Keratinocyte (primary cell): Measurements from ENCODE around the gene OVOL1. TPM values are rescaled to one million over a fixed set of nuclear protein-coding genes. Genes with fewer than 3 reads are reported as not detected.

Source experiments
- DNase-seq: peaks from one replicate; pipeline ENCODE4 v3.0.0-alpha.2; 2011; ENCODE audit warnings: low read depth, missing footprints, low spot score
- FAIRE-seq: peaks from 2 replicates; lab custom pipeline; 2011; peaks lifted over from hg19 to GRCh38; lab: Jason Lieb, UNC
- H2AFZ ChIP-seq: 2 replicates; pipeline ENCODE4 v1.6.0; 2012; ENCODE audit warnings: low read length, control low read depth, inconsistent platforms; ENCODE audit not compliant: control insufficient read depth
- H3K27ac ChIP-seq: 2 replicates; pipeline ENCODE4 v1.5.1; 2011; ENCODE audit warnings: low read length; ENCODE audit not compliant: control insufficient read depth, insufficient read depth
- H3K27me3 ChIP-seq: 3 replicates; pipeline ENCODE4 v1.6.0; 2011; ENCODE audit warnings: low read length; ENCODE audit not compliant: control insufficient read depth, insufficient read depth; ENCODE audit errors: extremely low read depth
- H3K36me3 ChIP-seq, 2 experiments: 2 replicates in 1 of 2; 3 replicates in 1 of 2; pipeline ENCODE4 v1.5.1; 2011; ENCODE audit warnings: low read length in 2 of 2, mild to moderate bottlenecking in 1 of 2; ENCODE audit not compliant: control insufficient read depth in 2 of 2, insufficient read depth in 2 of 2; ENCODE audit errors: extremely low read depth in 1 of 2
- H3K4me1 ChIP-seq: 3 replicates; pipeline ENCODE4 v1.5.1; 2011; ENCODE audit warnings: low read length; ENCODE audit not compliant: control insufficient read depth, insufficient read depth; ENCODE audit errors: extremely low read depth
- H3K4me2 ChIP-seq: 3 replicates; pipeline ENCODE4 v1.6.0; 2011; ENCODE audit warnings: low read depth, low read length; ENCODE audit not compliant: control insufficient read depth, insufficient read depth; ENCODE audit errors: extremely low read depth
- H3K4me3 ChIP-seq, 3 experiments: fragments of 200-600 bp in 1 of 3; sonication (generic) in 1 of 3; 2 replicates in 2 of 3; 3 replicates in 1 of 3; pipeline ENCODE4 v1.5.1; 2011 to 2016; ENCODE audit warnings: low read length in 3 of 3, mild to moderate bottlenecking in 3 of 3, control low read depth in 2 of 3, inconsistent platforms in 1 of 3, low read depth in 1 of 3, mixed read lengths in 1 of 3, mixed run types in 1 of 3, moderate library complexity in 1 of 3; ENCODE audit not compliant: control insufficient read depth in 2 of 3, insufficient read depth in 2 of 3; ENCODE audit errors: extremely low read depth in 1 of 3
- H3K79me2 ChIP-seq: 2 replicates; pipeline ENCODE4 v1.6.0; 2012; ENCODE audit warnings: low read length; ENCODE audit not compliant: control insufficient read depth, insufficient read depth
- H3K9ac ChIP-seq: 3 replicates; pipeline ENCODE4 v1.6.0; 2011; ENCODE audit warnings: low read length; ENCODE audit not compliant: control insufficient read depth, insufficient read depth; ENCODE audit errors: extremely low read depth
- H3K9me1 ChIP-seq: 3 replicates; pipeline ENCODE4 v1.6.0; 2011; ENCODE audit warnings: low read length; ENCODE audit not compliant: control insufficient read depth, insufficient read depth; ENCODE audit errors: extremely low read depth
- H3K9me3 ChIP-seq: 2 replicates; pipeline ENCODE4 v1.5.1; 2012; ENCODE audit warnings: low read depth, low read length; ENCODE audit not compliant: control insufficient read depth
- H4K20me1 ChIP-seq: 3 replicates; pipeline ENCODE4 v1.6.0; 2011; ENCODE audit warnings: low read length; ENCODE audit not compliant: control insufficient read depth, insufficient read depth; ENCODE audit errors: extremely low read depth
- EZH2 ChIP-seq: IDR thresholded peaks from one replicate; pipeline ENCODE4 v1.6.1; 2012; ENCODE audit warnings: inconsistent platforms, mild to moderate bottlenecking, low read length, moderate library complexity
- dilution Hi-C: fragments of 300-500 bp; cut with MboI; formaldehyde crosslinking; loops from one replicate; pipeline ENCODE4 v1.7.0; 2020; ENCODE audit warnings: low sequenced_read_pairs; ENCODE audit not compliant: extremely low pct_ligation_motif_present
- polyA plus RNA-seq, 5 experiments: library from polyadenylated mRNA; depleted of rRNA in 3 of 5; stranded (reverse) in 3 of 5; stranded (forward) in 1 of 5; unstranded in 1 of 5; fragments of >200 nt; gene quantifications; 1 replicate in 1 of 5; 2 replicates in 3 of 5; 3 replicates in 1 of 5; pipeline versions ENCODE4 v1.2.1 to v1.2.3, GENCODE V29; 2011 to 2012; ENCODE audit warnings: missing spikeins in 2 of 5, low read depth in 1 of 5, low replicate concordance in 1 of 5
- TF ChIP-seq, protein P1 (sequence below), 3 experiments: IDR thresholded peaks in 1 of 3; conservative IDR thresholded peaks in 1 of 3; optimal IDR thresholded peaks in 1 of 3; 2 replicates in 2 of 3; 3 replicates in 1 of 3; pipeline versions ENCODE3 to v1.5.1; 2011; ENCODE audit warnings: low read length in 3 of 3, mild to moderate bottlenecking in 3 of 3, moderate library complexity in 2 of 3, control low read depth in 1 of 3, inconsistent platforms in 1 of 3; ENCODE audit not compliant: insufficient read depth in 2 of 3; ENCODE audit errors: extremely low read depth in 1 of 3

The OVOL1 gene
- polyA plus RNA-seq, 1 donor (not counting 4 experiments of a cell fraction or from before 2014, with no cell fraction given): 7.5 TPM

DNA sequence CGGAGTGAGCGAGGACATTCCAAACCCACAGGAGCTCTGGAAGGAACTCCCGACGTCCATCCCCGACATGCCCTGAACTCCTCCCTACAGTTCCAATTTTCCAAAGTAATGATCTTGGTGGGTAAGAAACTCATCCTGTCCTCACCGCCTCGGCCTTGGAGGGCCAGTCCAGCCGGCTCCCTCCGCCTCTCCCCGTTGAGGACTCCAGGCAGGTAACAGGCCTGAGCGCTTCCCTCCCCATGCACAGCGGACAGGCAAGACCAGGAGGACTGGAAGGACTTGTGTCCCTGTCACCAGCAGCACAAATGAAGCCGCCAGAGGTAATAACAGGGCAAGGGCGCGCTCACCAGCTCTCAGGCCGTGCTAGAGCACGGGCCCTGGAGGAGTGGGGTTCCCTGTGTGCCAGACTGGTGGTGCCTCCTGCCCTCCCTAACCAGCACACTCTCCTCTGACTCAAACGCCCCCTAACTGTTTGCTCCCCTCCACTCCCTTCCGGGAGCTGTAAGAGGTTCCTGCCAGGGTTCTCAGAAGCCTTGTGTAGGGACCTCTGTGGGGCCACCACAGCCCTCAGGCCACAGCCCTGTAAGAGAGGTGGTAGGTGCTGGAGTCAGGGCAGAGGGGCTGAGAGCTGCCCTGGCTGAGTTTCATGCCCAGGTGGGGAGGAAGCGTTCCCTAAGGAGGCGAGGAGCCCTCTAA, 17.1 kb downstream of the OVOL1 start:
- H4K20me1 ChIP-seq: no peaks in the 10 kb centered on the region
- FAIRE-seq (no peak), DNase-seq (no peak)
- H3K4me3 ChIP-seq: no peak overlapping the region
- H3K36me3 ChIP-seq: no peaks in the 10 kb centered on the region
- no peak for TF ChIP-seq EZH2
- peaks cover 28% of the 10 kb centered on the region for H3K27me3 ChIP-seq
- no peaks in the 10 kb centered on the region for H3K79me2 ChIP-seq
- H3K4me2 ChIP-seq: no peak overlapping the region
- dilution Hi-C loops: no loop called here
- H3K9me1 ChIP-seq: no peaks in the 10 kb centered on the region
- H3K4me1 ChIP-seq: no peaks in the 10 kb centered on the region
- H2AFZ ChIP-seq: no peak overlapping the region
- H3K27ac ChIP-seq: no peak overlapping the region
- no peaks in the 10 kb centered on the region for H3K9me3 ChIP-seq
- no peak overlapping the region for H3K9ac ChIP-seq

DNA sequence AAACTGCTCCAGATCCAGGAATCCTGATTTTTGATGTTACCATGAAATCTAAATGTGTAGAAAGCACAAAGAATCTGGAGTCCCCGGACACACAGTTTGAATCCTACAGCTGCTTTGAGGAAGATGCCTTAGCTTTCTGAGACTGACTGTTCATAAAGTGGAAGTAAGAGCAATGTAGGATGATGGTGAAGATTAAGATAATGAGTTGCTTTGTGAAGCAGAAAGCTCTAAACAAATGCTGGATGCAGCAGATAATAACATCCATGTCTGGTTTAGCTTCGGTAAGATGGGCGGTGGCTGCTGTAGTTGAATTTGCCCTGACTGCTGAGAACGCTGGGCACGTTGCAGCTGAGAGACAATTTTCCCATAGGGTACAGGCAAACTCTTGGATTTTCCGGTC, 20.1 kb downstream of the OVOL1 start:
- Histone ChIP-seq H3K4me1 (no peaks in the 10 kb centered on the region), H4K20me1 (no peaks in the 10 kb centered on the region), H3K4me3 (no peak overlapping the region), H3K9ac (no peak overlapping the region), H3K27me3 (peaks cover 39% of the 10 kb centered on the region), H3K9me3 (no peaks in the 10 kb centered on the region), H3K9me1 (no peaks in the 10 kb centered on the region), H2AFZ (no peak overlapping the region), H3K27ac (no peak overlapping the region), H3K4me2 (no peak overlapping the region), H3K79me2 (no peaks in the 10 kb centered on the region), H3K36me3 (no peaks in the 10 kb centered on the region)
- TF ChIP-seq, protein P1, sequence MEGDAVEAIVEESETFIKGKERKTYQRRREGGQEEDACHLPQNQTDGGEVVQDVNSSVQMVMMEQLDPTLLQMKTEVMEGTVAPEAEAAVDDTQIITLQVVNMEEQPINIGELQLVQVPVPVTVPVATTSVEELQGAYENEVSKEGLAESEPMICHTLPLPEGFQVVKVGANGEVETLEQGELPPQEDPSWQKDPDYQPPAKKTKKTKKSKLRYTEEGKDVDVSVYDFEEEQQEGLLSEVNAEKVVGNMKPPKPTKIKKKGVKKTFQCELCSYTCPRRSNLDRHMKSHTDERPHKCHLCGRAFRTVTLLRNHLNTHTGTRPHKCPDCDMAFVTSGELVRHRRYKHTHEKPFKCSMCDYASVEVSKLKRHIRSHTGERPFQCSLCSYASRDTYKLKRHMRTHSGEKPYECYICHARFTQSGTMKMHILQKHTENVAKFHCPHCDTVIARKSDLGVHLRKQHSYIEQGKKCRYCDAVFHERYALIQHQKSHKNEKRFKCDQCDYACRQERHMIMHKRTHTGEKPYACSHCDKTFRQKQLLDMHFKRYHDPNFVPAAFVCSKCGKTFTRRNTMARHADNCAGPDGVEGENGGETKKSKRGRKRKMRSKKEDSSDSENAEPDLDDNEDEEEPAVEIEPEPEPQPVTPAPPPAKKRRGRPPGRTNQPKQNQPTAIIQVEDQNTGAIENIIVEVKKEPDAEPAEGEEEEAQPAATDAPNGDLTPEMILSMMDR (optimal IDR thresholded peaks at IDR 0.05 in 1 of 3, IDR thresholded peaks at IDR 0.05 in 1 of 3, conservative IDR thresholded peaks at IDR 0.05 in 1 of 3; ENCODE audit: extremely low read depth in 1 of 3, insufficient read depth in 2 of 3, low read length in 3 of 3): no peak
- no peak for TF ChIP-seq EZH2
- dilution Hi-C loops: no loop called here
- FAIRE-seq: no peak
- no peak for DNase-seq
